GM23338 (cell line): ENCODE measurements around the gene NCOA7. TPM values are rescaled to one million over a fixed set of nuclear protein-coding genes. Genes with fewer than 3 reads are reported as not detected.

Experiments used
- ATAC-seq: fragments of 200-7000 bp; cut with Tn5 transposase; 3 replicates; pipeline ENCODE4 v1.9.1; 2020
- DNase-seq: peaks from one replicate; pipeline ENCODE4 v3.0.0-alpha.2; 2015; ENCODE audit warnings: low spot score
- H2AFZ ChIP-seq: fragments of 200-600 bp; sonication (generic); 2 replicates; pipeline ENCODE4 v1.8.0; 2016; ENCODE audit warnings: antibody characterized with exemption, mild to moderate bottlenecking, moderate library complexity
- H3F3A ChIP-seq: fragments of 200-600 bp; sonication (generic); replicated peaks from 2 replicates; pipeline ENCODE4 v1.8.0; 2017; ENCODE audit warnings: antibody characterized with exemption, mixed run types, low read depth
- H3K27ac ChIP-seq: fragments of 200-600 bp; sonication (generic); 2 replicates; pipeline ENCODE4 v1.6.1; 2016; ENCODE audit warnings: low read depth
- H3K27me3 ChIP-seq: fragments of 200-600 bp; sonication (generic); 2 replicates; pipeline ENCODE4 v1.8.0; 2016; ENCODE audit warnings: mild to moderate bottlenecking, mixed run types, moderate library complexity; ENCODE audit not compliant: insufficient read depth
- H3K36me3 ChIP-seq: fragments of 200-600 bp; sonication (generic); 2 replicates; pipeline ENCODE4 v1.8.0; 2016; ENCODE audit warnings: mild to moderate bottlenecking; ENCODE audit not compliant: insufficient read depth
- H3K4me1 ChIP-seq: fragments of 200-600 bp; sonication (generic); 2 replicates; pipeline ENCODE4 v1.8.0; 2016; ENCODE audit warnings: mild to moderate bottlenecking, moderate library complexity; ENCODE audit not compliant: insufficient read depth
- H3K4me2 ChIP-seq: fragments of 200-600 bp; sonication (generic); 2 replicates; pipeline ENCODE4 v1.7.1; 2017; ENCODE audit warnings: mixed run types
- H3K4me3 ChIP-seq: fragments of 200-600 bp; sonication (generic); 2 replicates; pipeline ENCODE4 v1.6.1; 2016; ENCODE audit warnings: mixed run types
- H3K79me2 ChIP-seq: fragments of 200-600 bp; sonication (generic); replicated peaks from 2 replicates; pipeline ENCODE4 v1.8.0; 2017; ENCODE audit warnings: mild to moderate bottlenecking; ENCODE audit not compliant: insufficient read depth
- H3K9me2 ChIP-seq: fragments of 200-600 bp; sonication (generic); 2 replicates; pipeline ENCODE4 v1.8.0; 2017; ENCODE audit not compliant: insufficient read depth
- H4K20me1 ChIP-seq: fragments of 200-600 bp; sonication (generic); replicated peaks from 2 replicates; pipeline ENCODE4 v1.8.0; 2017; ENCODE audit warnings: mild to moderate bottlenecking; ENCODE audit not compliant: insufficient read depth
- H3K27ac Mint-ChIP-seq: 2 replicates; pipeline ENCODE4 v1.8.0; 2020; ENCODE audit warnings: inconsistent platforms, mild to moderate bottlenecking, moderate library complexity, mixed read lengths
- H3K27me3 Mint-ChIP-seq: 3 replicates; pipeline ENCODE4 v1.8.0; 2022; ENCODE audit warnings: low read depth, mild to moderate bottlenecking, moderate library complexity, mixed read lengths, inconsistent platforms; ENCODE audit not compliant: insufficient read depth, poor library complexity
- H3K36me3 Mint-ChIP-seq: 3 replicates; pipeline ENCODE4 v1.8.0; 2021; ENCODE audit warnings: low read depth, mild to moderate bottlenecking, inconsistent platforms, moderate library complexity, mixed read lengths
- H3K4me1 Mint-ChIP-seq: 3 replicates; pipeline ENCODE4 v1.8.0; 2020; ENCODE audit warnings: mild to moderate bottlenecking, inconsistent platforms, mixed read lengths
- H3K4me3 Mint-ChIP-seq: 3 replicates; pipeline ENCODE4 v1.8.0; 2021; ENCODE audit warnings: moderate library complexity, mild to moderate bottlenecking, inconsistent platforms, mixed read lengths
- H3K9me3 Mint-ChIP-seq: 3 replicates; pipeline ENCODE4 v1.8.0; 2020; ENCODE audit warnings: moderate library complexity, mild to moderate bottlenecking, inconsistent platforms, mixed read lengths
- CREB1 ChIP-seq: fragments of 250-450 bp; sonication (Bioruptor Pico); IDR thresholded peaks from 2 replicates; pipeline ENCODE4 v1.5.0; 2020; ENCODE audit warnings: low read depth, mild to moderate bottlenecking, moderate library complexity
- CTCF ChIP-seq, 2 experiments: fragments of 200-600 bp in 1 of 2; sonication (generic) in 1 of 2; conservative IDR thresholded peaks; 2 replicates each; pipeline versions ENCODE4 v1.5.1 to v1.6.1; 2016 to 2017; ENCODE audit warnings: antibody characterized with exemption in 2 of 2, low read depth in 2 of 2, mild to moderate bottlenecking in 2 of 2, moderate library complexity in 1 of 2
- ETS1 ChIP-seq: IDR thresholded peaks from 2 replicates; pipeline ENCODE4 v1.6.1; 2016; ENCODE audit warnings: antibody characterized with exemption
- EZH2 ChIP-seq: fragments of 200-600 bp; sonication (generic); IDR thresholded peaks from one replicate; pipeline ENCODE4 v1.8.0; 2017; ENCODE audit warnings: antibody characterized with exemption, mild to moderate bottlenecking, low read depth; ENCODE audit not compliant: unreplicated experiment
- EZH2phosphoT487 ChIP-seq: fragments of 200-600 bp; sonication (generic); IDR thresholded peaks from one replicate; pipeline ENCODE4 v1.8.1; 2018; ENCODE audit warnings: antibody characterized with exemption; ENCODE audit not compliant: unreplicated experiment
- POLR2AphosphoS5 ChIP-seq: IDR thresholded peaks from 2 replicates; pipeline ENCODE4 v1.6.1; 2016; ENCODE audit warnings: antibody characterized with exemption, low read depth
- STAT1 ChIP-seq: IDR thresholded peaks from one replicate; pipeline ENCODE4 v1.6.1; 2016; ENCODE audit warnings: antibody characterized with exemption; ENCODE audit not compliant: unreplicated experiment
- ZNF114 ChIP-seq: fragments of 250-450 bp; sonication (Bioruptor Pico); IDR thresholded peaks from 2 replicates; pipeline ENCODE4 v1.5.0; 2020; ENCODE audit warnings: mild to moderate bottlenecking, moderate library complexity
- ZNF331 ChIP-seq: fragments of 250-450 bp; sonication (Bioruptor Pico); IDR thresholded peaks from 2 replicates; pipeline ENCODE4 v1.5.0; 2020; ENCODE audit warnings: low read depth, mild to moderate bottlenecking, moderate library complexity
- polyA plus RNA-seq: library from polyadenylated mRNA; unstranded; fragments of >200 nt; fragmentation: Nextera tagmentation; extraction: Ambion mirVana; gene quantifications from 2 replicates; pipeline ENCODE4 v1.2.1, GENCODE V29; 2016
- total RNA-seq: library from RNA; depleted of rRNA; stranded (reverse); fragments of >200 nt; shearing (Covaris generic); gene quantifications from 2 replicates; pipeline ENCODE4 v1.2.3, GENCODE V29; 2014
- TF ChIP-seq, protein P1 (sequence below): IDR thresholded peaks from one replicate; pipeline ENCODE4 v1.6.1; 2018; ENCODE audit warnings: antibody characterized with exemption; ENCODE audit not compliant: unreplicated experiment
- TF ChIP-seq, protein P2 (sequence below): fragments of 250-450 bp; sonication (Bioruptor Pico); IDR thresholded peaks from 2 replicates; pipeline ENCODE4 v1.5.0; 2020; ENCODE audit warnings: mild to moderate bottlenecking, moderate library complexity

Gene NCOA7
- total and polyA plus RNA-seq, 2 experiments from 2014 or later = 9.3 to 15.7 TPM

GRCh38 chr6:125926711-125927110 lies 136.0 kb downstream of the NCOA7 start (continued):
- TF ChIP-seq CREB1 (CRISPR knock-in tag) (no peak), ZNF114 (CRISPR knock-in tag) (no peak), EZH2phosphoT487 (no peak), ETS1 (no peak)

DNA sequence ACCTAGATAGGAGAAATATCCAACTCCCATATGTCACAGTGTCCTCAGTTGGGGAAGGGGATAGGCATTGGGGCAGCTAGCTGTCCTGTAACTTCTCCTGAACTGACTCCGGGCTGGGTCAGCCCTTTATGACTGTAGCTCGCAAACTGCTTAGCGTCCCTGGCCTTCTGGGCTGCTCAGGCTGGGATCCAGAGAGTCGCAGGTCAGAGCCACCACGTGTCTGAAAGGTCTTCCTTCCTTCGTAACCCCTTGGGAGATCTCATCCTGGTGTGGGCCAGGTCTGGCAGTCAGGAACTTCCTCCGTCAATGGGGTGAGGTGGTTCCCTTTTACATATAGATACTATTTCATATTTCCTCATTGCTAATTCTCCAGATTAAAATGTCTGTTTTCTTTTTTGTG lies 137.0 kb downstream of the NCOA7 start:
- ATAC-seq = no peak
- Histone ChIP-seq H3K79me2 (no peaks in the 10 kb centered on the region), H3F3A (no peaks in the 10 kb centered on the region), H3K4me2 (no peak overlapping the region), H2AFZ (no peak overlapping the region), H3K4me3 (no peak overlapping the region), H3K9me2 (no peaks in the 10 kb centered on the region), H4K20me1 (no peaks in the 10 kb centered on the region; the same call in 1 of the 2 replicates), H3K27me3 (no peaks in the 10 kb centered on the region), H3K36me3 (no peaks in the 10 kb centered on the region), H3K27ac (no peak overlapping the region), H3K4me1 (no peaks in the 10 kb centered on the region)
- no peaks in the 10 kb centered on the region for H3K9me3 Mint-ChIP-seq
- no peaks in the 10 kb centered on the region for H3K36me3 Mint-ChIP-seq
- no peaks in the 10 kb centered on the region for H3K4me1 Mint-ChIP-seq
- DNase-seq = no peak
- H3K27ac Mint-ChIP-seq = no peak overlapping the region
- H3K4me3 Mint-ChIP-seq = no peak overlapping the region
- peaks cover 2% of the 10 kb centered on the region for H3K27me3 Mint-ChIP-seq
- TF ChIP-seq CTCF (conservative IDR thresholded peaks at IDR 0.05; ENCODE audit: low read depth in 2 of 2) (no peak), STAT1 (no peak), CREB1 (CRISPR knock-in tag) (no peak), EZH2 (no peak), ETS1 (no peak), POLR2AphosphoS5 (no peak), EZH2phosphoT487 (no peak), ZNF331 (CRISPR knock-in tag) (no peak)
- TF ChIP-seq, protein P1, sequence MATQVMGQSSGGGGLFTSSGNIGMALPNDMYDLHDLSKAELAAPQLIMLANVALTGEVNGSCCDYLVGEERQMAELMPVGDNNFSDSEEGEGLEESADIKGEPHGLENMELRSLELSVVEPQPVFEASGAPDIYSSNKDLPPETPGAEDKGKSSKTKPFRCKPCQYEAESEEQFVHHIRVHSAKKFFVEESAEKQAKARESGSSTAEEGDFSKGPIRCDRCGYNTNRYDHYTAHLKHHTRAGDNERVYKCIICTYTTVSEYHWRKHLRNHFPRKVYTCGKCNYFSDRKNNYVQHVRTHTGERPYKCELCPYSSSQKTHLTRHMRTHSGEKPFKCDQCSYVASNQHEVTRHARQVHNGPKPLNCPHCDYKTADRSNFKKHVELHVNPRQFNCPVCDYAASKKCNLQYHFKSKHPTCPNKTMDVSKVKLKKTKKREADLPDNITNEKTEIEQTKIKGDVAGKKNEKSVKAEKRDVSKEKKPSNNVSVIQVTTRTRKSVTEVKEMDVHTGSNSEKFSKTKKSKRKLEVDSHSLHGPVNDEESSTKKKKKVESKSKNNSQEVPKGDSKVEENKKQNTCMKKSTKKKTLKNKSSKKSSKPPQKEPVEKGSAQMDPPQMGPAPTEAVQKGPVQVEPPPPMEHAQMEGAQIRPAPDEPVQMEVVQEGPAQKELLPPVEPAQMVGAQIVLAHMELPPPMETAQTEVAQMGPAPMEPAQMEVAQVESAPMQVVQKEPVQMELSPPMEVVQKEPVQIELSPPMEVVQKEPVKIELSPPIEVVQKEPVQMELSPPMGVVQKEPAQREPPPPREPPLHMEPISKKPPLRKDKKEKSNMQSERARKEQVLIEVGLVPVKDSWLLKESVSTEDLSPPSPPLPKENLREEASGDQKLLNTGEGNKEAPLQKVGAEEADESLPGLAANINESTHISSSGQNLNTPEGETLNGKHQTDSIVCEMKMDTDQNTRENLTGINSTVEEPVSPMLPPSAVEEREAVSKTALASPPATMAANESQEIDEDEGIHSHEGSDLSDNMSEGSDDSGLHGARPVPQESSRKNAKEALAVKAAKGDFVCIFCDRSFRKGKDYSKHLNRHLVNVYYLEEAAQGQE = no peak
- TF ChIP-seq, protein P2, sequence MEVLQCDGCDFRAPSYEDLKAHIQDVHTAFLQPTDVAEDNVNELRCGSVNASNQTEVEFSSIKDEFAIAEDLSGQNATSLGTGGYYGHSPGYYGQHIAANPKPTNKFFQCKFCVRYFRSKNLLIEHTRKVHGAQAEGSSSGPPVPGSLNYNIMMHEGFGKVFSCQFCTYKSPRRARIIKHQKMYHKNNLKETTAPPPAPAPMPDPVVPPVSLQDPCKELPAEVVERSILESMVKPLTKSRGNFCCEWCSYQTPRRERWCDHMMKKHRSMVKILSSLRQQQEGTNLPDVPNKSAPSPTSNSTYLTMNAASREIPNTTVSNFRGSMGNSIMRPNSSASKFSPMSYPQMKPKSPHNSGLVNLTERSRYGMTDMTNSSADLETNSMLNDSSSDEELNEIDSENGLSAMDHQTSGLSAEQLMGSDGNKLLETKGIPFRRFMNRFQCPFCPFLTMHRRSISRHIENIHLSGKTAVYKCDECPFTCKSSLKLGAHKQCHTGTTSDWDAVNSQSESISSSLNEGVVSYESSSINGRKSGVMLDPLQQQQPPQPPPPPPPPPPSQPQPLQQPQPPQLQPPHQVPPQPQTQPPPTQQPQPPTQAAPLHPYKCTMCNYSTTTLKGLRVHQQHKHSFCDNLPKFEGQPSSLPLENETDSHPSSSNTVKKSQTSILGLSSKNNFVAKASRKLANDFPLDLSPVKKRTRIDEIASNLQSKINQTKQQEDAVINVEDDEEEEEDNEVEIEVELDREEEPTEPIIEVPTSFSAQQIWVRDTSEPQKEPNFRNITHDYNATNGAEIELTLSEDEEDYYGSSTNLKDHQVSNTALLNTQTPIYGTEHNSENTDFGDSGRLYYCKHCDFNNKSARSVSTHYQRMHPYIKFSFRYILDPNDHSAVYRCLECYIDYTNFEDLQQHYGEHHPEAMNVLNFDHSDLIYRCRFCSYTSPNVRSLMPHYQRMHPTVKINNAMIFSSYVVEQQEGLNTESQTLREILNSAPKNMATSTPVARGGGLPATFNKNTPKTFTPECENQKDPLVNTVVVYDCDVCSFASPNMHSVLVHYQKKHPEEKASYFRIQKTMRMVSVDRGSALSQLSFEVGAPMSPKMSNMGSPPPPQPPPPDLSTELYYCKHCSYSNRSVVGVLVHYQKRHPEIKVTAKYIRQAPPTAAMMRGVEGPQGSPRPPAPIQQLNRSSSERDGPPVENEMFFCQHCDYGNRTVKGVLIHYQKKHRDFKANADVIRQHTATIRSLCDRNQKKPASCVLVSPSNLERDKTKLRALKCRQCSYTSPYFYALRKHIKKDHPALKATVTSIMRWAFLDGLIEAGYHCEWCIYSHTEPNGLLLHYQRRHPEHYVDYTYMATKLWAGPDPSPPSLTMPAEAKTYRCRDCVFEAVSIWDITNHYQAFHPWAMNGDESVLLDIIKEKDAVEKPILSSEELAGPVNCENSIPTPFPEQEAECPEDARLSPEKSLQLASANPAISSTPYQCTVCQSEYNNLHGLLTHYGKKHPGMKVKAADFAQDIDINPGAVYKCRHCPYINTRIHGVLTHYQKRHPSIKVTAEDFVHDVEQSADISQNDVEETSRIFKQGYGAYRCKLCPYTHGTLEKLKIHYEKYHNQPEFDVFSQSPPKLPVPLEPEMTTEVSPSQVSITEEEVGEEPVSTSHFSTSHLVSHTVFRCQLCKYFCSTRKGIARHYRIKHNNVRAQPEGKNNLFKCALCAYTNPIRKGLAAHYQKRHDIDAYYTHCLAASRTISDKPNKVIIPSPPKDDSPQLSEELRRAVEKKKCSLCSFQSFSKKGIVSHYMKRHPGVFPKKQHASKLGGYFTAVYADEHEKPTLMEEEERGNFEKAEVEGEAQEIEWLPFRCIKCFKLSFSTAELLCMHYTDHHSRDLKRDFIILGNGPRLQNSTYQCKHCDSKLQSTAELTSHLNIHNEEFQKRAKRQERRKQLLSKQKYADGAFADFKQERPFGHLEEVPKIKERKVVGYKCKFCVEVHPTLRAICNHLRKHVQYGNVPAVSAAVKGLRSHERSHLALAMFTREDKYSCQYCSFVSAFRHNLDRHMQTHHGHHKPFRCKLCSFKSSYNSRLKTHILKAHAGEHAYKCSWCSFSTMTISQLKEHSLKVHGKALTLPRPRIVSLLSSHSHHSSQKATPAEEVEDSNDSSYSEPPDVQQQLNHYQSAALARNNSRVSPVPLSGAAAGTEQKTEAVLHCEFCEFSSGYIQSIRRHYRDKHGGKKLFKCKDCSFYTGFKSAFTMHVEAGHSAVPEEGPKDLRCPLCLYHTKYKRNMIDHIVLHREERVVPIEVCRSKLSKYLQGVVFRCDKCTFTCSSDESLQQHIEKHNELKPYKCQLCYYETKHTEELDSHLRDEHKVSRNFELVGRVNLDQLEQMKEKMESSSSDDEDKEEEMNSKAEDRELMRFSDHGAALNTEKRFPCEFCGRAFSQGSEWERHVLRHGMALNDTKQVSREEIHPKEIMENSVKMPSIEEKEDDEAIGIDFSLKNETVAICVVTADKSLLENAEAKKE (CRISPR knock-in tag) = no peak
